ENCODE measurements around the gene SLC12A4. TPM values are rescaled to one million over a fixed set of nuclear protein-coding genes. Genes with fewer than 3 reads are reported as not detected.

SLC12A4 gene
- total RNA-seq, 1 donor from 2014 or later: 36.0 TPM

- no peaks in the 10 kb centered on the region for H3K4me1 Mint-ChIP-seq
- no peaks in the 10 kb centered on the region for H3K9me3 Mint-ChIP-seq
- DNase-seq (ENCODE audit: low read depth, low spot score): no peak
- no peak overlapping the region for H3K27ac Mint-ChIP-seq (ENCODE audit: unreplicated experiment)
- H3K4me3 Mint-ChIP-seq: peak overlapping the region; percentile 23
- H3K27me3 Mint-ChIP-seq (ENCODE audit: low read depth): no peaks in the 10 kb centered on the region
- TF ChIP-seq CTCF (conservative IDR thresholded peaks at IDR 0.05): no peak
- H3K36me3 Mint-ChIP-seq (ENCODE audit: low read depth): no peaks in the 10 kb centered on the region
Observed at GRCh38 chr16:67923414-67924116, 44.9 kb downstream of the SLC12A4 start.

DNA sequence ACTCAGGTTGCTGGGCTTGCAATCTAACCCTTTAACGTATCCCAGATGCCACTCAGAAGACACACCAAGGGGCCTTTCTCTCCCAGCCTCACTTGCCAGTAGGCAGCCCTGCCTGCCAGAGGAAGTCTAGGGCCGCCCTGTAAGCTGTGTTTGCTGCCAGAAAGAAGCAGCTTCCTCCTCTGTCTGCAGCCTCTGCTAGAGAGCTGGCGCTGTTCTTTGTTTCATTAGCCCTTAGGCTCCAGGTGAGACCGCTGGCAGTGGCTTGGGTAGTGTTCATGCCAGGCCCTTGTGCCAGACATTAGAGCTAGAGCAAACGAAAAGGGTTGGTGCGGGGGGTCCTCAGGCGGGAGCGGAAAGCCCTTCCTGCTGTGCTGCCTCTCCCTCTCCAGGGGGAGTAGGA lies 45.7 kb downstream of the SLC12A4 start:
- H3K4me1 Mint-ChIP-seq: no peaks in the 10 kb centered on the region
- no peaks in the 10 kb centered on the region for H3K27me3 Mint-ChIP-seq (ENCODE audit: low read depth)
- no peak for DNase-seq (ENCODE audit: low read depth, low spot score)
- H3K36me3 Mint-ChIP-seq (ENCODE audit: low read depth): no peaks in the 10 kb centered on the region
- H3K27ac Mint-ChIP-seq (ENCODE audit: unreplicated experiment): no peak overlapping the region
- no peak overlapping the region for H3K4me3 Mint-ChIP-seq
- no peak for TF ChIP-seq CTCF (conservative IDR thresholded peaks at IDR 0.05)
- no peaks in the 10 kb centered on the region for H3K9me3 Mint-ChIP-seq

DNA sequence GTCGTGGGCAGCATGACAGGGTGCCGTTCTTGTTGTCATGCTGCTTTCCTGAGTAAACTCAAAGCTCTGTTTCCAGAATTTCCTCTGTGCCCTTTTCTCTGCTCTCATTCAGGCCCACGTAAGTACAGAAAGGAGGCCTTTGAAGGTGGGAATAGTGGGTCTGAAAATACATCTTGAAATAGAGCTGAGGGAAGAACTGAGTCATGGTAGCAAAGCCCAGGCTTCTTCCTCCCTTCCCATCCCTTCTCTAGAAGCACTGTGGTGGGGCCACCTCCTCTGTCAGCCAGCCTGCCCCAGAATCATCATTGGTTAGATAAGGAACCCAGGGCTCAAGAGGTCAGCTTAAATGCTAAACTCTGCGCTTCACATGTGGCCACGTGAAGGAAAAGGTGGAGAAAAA lies 46.2 kb downstream of the SLC12A4 start:
- no peaks in the 10 kb centered on the region for H3K36me3 Mint-ChIP-seq (ENCODE audit: low read depth)
- no peak for DNase-seq (ENCODE audit: low read depth, low spot score)
- no peaks in the 10 kb centered on the region for H3K27me3 Mint-ChIP-seq (ENCODE audit: low read depth)
- peak overlapping the region; percentile 78 for H3K27ac Mint-ChIP-seq (ENCODE audit: unreplicated experiment)
- no peak for TF ChIP-seq CTCF (conservative IDR thresholded peaks at IDR 0.05)
- no peaks in the 10 kb centered on the region for H3K9me3 Mint-ChIP-seq
- no peak overlapping the region for H3K4me3 Mint-ChIP-seq
- no peaks in the 10 kb centered on the region for H3K4me1 Mint-ChIP-seq

DNA sequence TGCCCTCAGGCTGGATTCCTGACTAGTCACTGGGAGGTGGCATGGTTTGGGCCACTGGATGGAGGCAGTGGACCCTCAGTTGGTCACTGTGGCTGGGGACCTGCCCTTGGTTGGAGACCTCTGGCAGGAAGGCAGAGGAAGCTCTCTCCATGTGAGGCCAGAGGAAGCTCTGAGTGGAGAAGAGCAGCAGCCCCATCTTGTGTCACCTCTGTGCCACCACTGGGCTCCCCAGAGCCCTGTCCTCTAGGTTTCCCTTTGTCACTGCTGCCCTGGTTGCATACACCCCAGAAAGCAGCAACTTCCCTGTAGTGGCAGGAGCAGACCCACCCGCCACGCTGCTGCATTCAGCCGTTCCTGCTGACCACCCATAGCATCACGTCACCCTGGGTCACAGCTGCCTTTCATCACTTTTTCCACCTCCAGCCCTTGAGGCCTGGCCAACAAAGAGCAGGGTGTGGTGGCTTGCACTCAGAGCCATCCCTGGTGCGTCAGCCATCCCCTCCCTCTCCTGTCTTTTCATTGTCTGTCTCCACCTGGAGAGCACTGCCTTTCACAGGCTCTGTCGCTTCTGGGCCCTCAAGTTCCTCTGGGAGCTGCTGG lies 48.7 kb downstream of the SLC12A4 start:
- Mint-ChIP-seq H3K27ac (ENCODE audit: unreplicated experiment) (no peak overlapping the region), H3K27me3 (ENCODE audit: low read depth) (no peaks in the 10 kb centered on the region), H3K36me3 (ENCODE audit: low read depth) (no peaks in the 10 kb centered on the region), H3K4me3 (no peak overlapping the region), H3K4me1 (no peaks in the 10 kb centered on the region), H3K9me3 (no peaks in the 10 kb centered on the region)
- TF ChIP-seq CTCF (conservative IDR thresholded peaks at IDR 0.05): no peak
- DNase-seq (ENCODE audit: low read depth, low spot score): no peak

GRCh38 chr16:67917852-67918236 lies 50.6 kb downstream of the SLC12A4 start:
- Mint-ChIP-seq H3K9me3 (no peaks in the 10 kb centered on the region), H3K36me3 (ENCODE audit: low read depth) (no peaks in the 10 kb centered on the region), H3K4me3 (no peak overlapping the region), H3K4me1 (no peaks in the 10 kb centered on the region), H3K27ac (ENCODE audit: unreplicated experiment) (no peak overlapping the region), H3K27me3 (ENCODE audit: low read depth) (no peaks in the 10 kb centered on the region)
- no peak for DNase-seq (ENCODE audit: low read depth, low spot score)
- TF ChIP-seq CTCF (conservative IDR thresholded peaks at IDR 0.05): no peak

All from neural crest cell (in vitro differentiated cells).